ENCODE data around the gene ENPP6. TPM values are rescaled to one million over a fixed set of nuclear protein-coding genes. Genes with fewer than 3 reads are reported as not detected.

The ENPP6 gene
- total and polyA plus RNA-seq, 7 experiments from 2014 or later = 3.1 TPM; not detected in 6

DNA sequence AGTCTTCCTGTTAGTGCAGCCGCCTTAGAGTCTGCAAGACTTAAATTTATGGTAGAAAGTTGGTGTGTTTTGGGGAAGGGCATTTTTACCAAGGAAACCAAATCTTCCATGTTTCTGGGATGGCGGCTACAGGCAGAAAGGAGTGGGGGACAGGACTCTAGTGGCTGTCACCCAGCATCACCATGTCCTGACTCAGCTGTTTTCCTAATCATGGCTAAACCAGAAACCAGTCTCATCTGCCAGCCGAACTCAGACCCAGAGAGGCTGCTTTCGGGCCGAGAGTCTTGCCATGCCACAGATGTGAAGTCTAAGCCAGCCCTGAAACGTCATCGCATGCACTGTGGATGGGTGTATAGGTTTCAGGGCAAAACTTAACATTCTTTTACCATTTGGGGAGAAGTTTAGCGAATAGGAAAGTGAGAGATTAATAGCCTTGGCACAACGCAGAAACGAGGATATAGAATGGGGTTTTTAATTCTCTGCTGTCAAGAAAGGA lies 109.6 kb downstream of the ENPP6 start:
- H3K27ac ChIP-seq (ENCODE audit: low read depth, low read length) = no peak overlapping the region
- Mint-ChIP-seq H3K4me1 (no peaks in the 10 kb centered on the region), H3K27ac (no peak overlapping the region), H3K36me3 (peaks cover 0 to 6% (median 0%) of the 10 kb centered on the region in 5 donors), H3K4me3 (no peak overlapping the region), H3K9me3 (peaks cover 0 to 7% (median 0%) of the 10 kb centered on the region in 11 donors), H3K27me3 (peaks cover 2 to 21% (median 13%) of the 10 kb centered on the region in 5 donors)
- H3K4me3 ChIP-seq (ENCODE audit: low read length) = no peak overlapping the region
- no peak for ATAC-seq
- no peaks in the 10 kb centered on the region for H3K27me3 ChIP-seq (ENCODE audit: control insufficient read depth in 2 of 2, insufficient read depth in 2 of 2, low read length in 2 of 2)
- no peaks in the 10 kb centered on the region for H3K4me1 ChIP-seq (ENCODE audit: control insufficient read depth in 2 of 2, insufficient read depth in 2 of 2, low read length in 2 of 2)
- no peaks in the 10 kb centered on the region for H3K36me3 ChIP-seq (ENCODE audit: control insufficient read depth in 2 of 3, insufficient read depth in 3 of 3, low read length in 3 of 3)
- intact Hi-C loops (cut with micrococcal nuclease) = no loop called here
- CTCF ChIA-PET = no interaction called here
- no peak for DNase-seq
- POLR2A ChIA-PET = no interaction called here
- H3K9me3 ChIP-seq (ENCODE audit: control insufficient read depth in 2 of 3, low read length in 3 of 3) = peaks cover 0 to 6% (median 0%) of the 10 kb centered on the region in 3 experiments

DNA sequence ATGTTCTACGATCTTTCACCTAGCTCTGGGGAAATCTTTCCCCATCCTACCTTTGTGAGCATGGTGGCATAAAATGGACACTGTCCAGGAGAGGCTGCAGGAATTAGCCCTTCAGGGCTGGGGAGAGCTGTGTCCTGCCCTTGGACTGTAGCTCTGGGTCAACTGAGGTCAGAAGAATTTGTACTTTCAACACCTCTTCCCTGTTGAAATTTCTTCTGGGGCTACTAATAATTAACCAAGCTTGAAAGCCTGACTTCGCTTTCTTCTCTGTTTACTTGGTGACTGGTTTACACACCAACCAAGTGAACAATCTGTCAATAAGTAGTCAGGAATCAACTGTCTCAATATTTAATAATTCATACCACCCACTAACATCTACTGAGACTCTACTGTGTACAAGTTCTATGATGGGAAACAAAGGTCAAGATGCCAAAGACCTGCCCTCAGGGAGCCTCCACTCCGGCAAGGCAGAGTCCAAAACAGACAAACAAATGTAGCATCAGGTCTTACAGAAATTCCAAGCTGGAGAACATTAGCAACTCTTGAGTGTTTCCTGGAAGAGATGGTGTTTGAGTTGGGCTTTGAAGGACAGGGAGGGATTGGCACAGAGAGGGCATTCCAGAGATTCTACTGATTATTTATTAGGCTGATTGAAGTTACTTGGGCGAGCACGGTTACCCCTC lies 113.1 kb downstream of the ENPP6 start:
- intact Hi-C loops (cut with micrococcal nuclease) = loop anchor here in 1 of 2 donors (5.0 kb wide), 1 partner anchor 632 kb away; no protein-coding TSS in a partner anchor

GRCh38 chr4:184103527-184104264 lies 114.0 kb downstream of the ENPP6 start:
- intact Hi-C loops (cut with micrococcal nuclease) = loop anchor here in 1 of 2 donors (5.0 kb wide), 1 partner anchor 631 kb away; no protein-coding TSS in a partner anchor
- Mint-ChIP-seq H3K27ac (no peak overlapping the region), H3K4me3 (no peak overlapping the region), H3K9me3 (peaks cover 0 to 2% (median 0%) of the 10 kb centered on the region in 11 donors), H3K36me3 (no peaks in the 10 kb centered on the region), H3K27me3 (peaks cover 0 to 21% (median 1%) of the 10 kb centered on the region in 5 donors), H3K4me1 (peaks cover 0 to 4% (median 0%) of the 10 kb centered on the region in 7 donors)
- H3K36me3 ChIP-seq (ENCODE audit: control insufficient read depth in 2 of 3, insufficient read depth in 3 of 3, low read length in 3 of 3) = no peaks in the 10 kb centered on the region
- H3K27ac ChIP-seq (ENCODE audit: low read depth, low read length) = no peak overlapping the region
- ATAC-seq (no peak), DNase-seq (no peak)
- no peaks in the 10 kb centered on the region for H3K4me1 ChIP-seq (ENCODE audit: control insufficient read depth in 2 of 2, insufficient read depth in 2 of 2, low read length in 2 of 2)
- no peaks in the 10 kb centered on the region for H3K27me3 ChIP-seq (ENCODE audit: control insufficient read depth in 2 of 2, insufficient read depth in 2 of 2, low read length in 2 of 2)
- no peaks in the 10 kb centered on the region for H3K9me3 ChIP-seq (ENCODE audit: control insufficient read depth in 2 of 3, low read length in 3 of 3)
- ChIA-PET POLR2A (no interaction called here), CTCF (interaction anchor here (0.6 kb wide), 1 partner anchor 77 kb away, joined by 3 read pairs; no protein-coding TSS in a partner anchor)
- H3K4me3 ChIP-seq (ENCODE audit: low read length) = no peak overlapping the region

More for the DNA sequence above, 113.1 kb downstream of the ENPP6 start:
- Mint-ChIP-seq H3K36me3 (no peaks in the 10 kb centered on the region), H3K27me3 (peaks cover 0 to 19% (median 2%) of the 10 kb centered on the region in 5 donors), H3K27ac (no peak overlapping the region), H3K9me3 (peaks cover 0 to 2% (median 0%) of the 10 kb centered on the region in 11 donors), H3K4me1 (peaks cover 0 to 4% (median 0%) of the 10 kb centered on the region in 7 donors), H3K4me3 (no peak overlapping the region)
- CTCF ChIA-PET = interaction anchor here (0.6 kb wide), 1 partner anchor 76 kb away, joined by 3 read pairs; no protein-coding TSS in a partner anchor
- DNase-seq = no peak
- Histone ChIP-seq H3K4me3 (ENCODE audit: low read length) (no peak overlapping the region), H3K4me1 (ENCODE audit: control insufficient read depth in 2 of 2, insufficient read depth in 2 of 2, low read length in 2 of 2) (no peaks in the 10 kb centered on the region), H3K27ac (ENCODE audit: low read depth, low read length) (no peak overlapping the region), H3K9me3 (ENCODE audit: control insufficient read depth in 2 of 3, low read length in 3 of 3) (no peaks in the 10 kb centered on the region), H3K36me3 (ENCODE audit: control insufficient read depth in 2 of 3, insufficient read depth in 3 of 3, low read length in 3 of 3) (no peaks in the 10 kb centered on the region), H3K27me3 (ENCODE audit: control insufficient read depth in 2 of 2, insufficient read depth in 2 of 2, low read length in 2 of 2) (no peaks in the 10 kb centered on the region)
- POLR2A ChIA-PET = no interaction called here
- ATAC-seq = no peak

DNA sequence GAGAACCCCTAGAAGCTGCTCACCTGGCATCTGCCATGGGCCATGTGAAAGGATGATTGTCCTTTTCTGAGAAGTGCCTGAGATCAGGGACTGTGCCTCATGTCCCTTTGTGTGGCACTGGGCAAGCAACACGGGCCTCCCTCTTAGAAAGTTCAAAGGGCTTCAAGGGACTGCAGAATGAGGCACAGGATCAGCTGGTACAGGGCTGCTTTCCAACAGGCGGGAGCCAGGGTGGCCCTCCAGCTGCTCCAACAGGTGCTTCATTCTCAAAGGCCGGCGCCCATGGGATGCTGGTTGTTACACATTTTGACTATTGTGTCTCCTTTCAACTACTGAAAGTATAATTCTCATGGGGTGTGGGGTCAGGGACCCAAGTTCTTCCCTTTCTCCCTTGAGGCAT lies 114.7 kb downstream of the ENPP6 start:
- CTCF ChIA-PET = no interaction called here
- Mint-ChIP-seq H3K9me3 (peaks cover 0 to 2% (median 0%) of the 10 kb centered on the region in 11 donors), H3K4me1 (peaks cover 0 to 4% (median 0%) of the 10 kb centered on the region in 7 donors), H3K27me3 (peaks cover 0 to 21% (median 5%) of the 10 kb centered on the region in 5 donors), H3K27ac (no peak overlapping the region), H3K36me3 (no peaks in the 10 kb centered on the region), H3K4me3 (no peak overlapping the region)
- Histone ChIP-seq H3K9me3 (ENCODE audit: control insufficient read depth in 2 of 3, low read length in 3 of 3) (no peaks in the 10 kb centered on the region), H3K4me3 (ENCODE audit: low read length) (no peak overlapping the region), H3K27me3 (ENCODE audit: control insufficient read depth in 2 of 2, insufficient read depth in 2 of 2, low read length in 2 of 2) (no peaks in the 10 kb centered on the region), H3K4me1 (ENCODE audit: control insufficient read depth in 2 of 2, insufficient read depth in 2 of 2, low read length in 2 of 2) (no peaks in the 10 kb centered on the region), H3K36me3 (ENCODE audit: control insufficient read depth in 2 of 3, insufficient read depth in 3 of 3, low read length in 3 of 3) (no peaks in the 10 kb centered on the region), H3K27ac (ENCODE audit: low read depth, low read length) (no peak overlapping the region)
- ATAC-seq (no peak), DNase-seq (no peak)
- intact Hi-C loops (cut with micrococcal nuclease) = loop anchor here in 1 of 2 donors (5.0 kb wide), 1 partner anchor 631 kb away; no protein-coding TSS in a partner anchor
- POLR2A ChIA-PET = no interaction called here

DNA sequence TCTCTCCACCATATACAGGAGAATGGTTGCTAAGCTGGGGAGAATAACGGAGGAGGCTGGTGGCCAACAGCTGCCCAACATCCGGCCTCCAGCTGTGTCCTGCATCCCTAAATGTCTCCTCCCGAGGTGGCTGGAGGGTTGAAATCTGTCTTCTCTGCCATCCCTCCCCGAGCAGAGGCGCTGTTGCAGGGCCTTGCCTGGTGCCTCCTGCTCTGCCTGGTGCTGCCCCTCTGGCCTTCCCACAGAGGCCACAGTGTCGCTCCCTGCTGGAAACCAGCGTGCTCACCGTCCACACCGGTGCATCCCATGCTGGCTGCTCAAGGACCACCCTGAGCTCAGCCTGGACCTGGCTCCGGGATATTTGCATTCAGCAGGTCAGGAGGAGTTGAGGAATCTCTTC lies 115.2 kb downstream of the ENPP6 start:
- Mint-ChIP-seq H3K27ac (no peak overlapping the region), H3K4me3 (no peak overlapping the region), H3K36me3 (no peaks in the 10 kb centered on the region), H3K4me1 (peaks cover 0 to 5% (median 1%) of the 10 kb centered on the region in 7 donors), H3K9me3 (peaks cover 0 to 2% (median 0%) of the 10 kb centered on the region in 11 donors), H3K27me3 (peaks cover 0 to 21% (median 5%) of the 10 kb centered on the region in 5 donors)
- Histone ChIP-seq H3K27ac (ENCODE audit: low read depth, low read length) (no peak overlapping the region), H3K4me1 (ENCODE audit: control insufficient read depth in 2 of 2, insufficient read depth in 2 of 2, low read length in 2 of 2) (no peaks in the 10 kb centered on the region), H3K36me3 (ENCODE audit: control insufficient read depth in 2 of 3, insufficient read depth in 3 of 3, low read length in 3 of 3) (no peaks in the 10 kb centered on the region), H3K9me3 (ENCODE audit: control insufficient read depth in 2 of 3, low read length in 3 of 3) (no peaks in the 10 kb centered on the region), H3K27me3 (ENCODE audit: control insufficient read depth in 2 of 2, insufficient read depth in 2 of 2, low read length in 2 of 2) (no peaks in the 10 kb centered on the region), H3K4me3 (ENCODE audit: low read length) (no peak overlapping the region)
- intact Hi-C loops (cut with micrococcal nuclease) = loop anchor here in 1 of 2 donors (5.0 kb wide), 1 partner anchor 630 kb away; no protein-coding TSS in a partner anchor
- ChIA-PET CTCF (no interaction called here), POLR2A (no interaction called here)
- DNase-seq (no peak), ATAC-seq (no peak)

DNA sequence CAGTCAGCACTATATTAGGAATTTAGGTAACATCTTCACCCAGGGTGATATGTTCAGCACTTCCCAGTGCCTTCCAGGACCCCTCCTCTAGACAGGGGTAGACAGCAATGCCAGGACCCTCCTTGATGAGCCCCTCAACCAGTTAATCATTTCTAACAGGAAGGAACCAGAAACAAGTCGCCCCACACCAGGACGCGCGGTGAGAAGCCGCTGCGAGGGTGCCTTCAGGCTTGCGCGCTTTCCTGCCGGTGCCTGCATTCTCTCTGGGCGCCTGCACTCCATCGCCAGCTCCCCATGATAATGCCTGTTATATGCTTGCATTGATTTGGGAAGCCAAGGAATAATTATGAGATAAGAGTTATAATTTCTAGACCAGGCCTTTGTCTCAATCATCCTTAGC lies 116.0 kb downstream of the ENPP6 start:
- CTCF ChIA-PET = no interaction called here
- DNase-seq (no peak), ATAC-seq (no peak)
- H3K4me3 ChIP-seq (ENCODE audit: low read length) = no peak overlapping the region
- H3K27ac ChIP-seq (ENCODE audit: low read depth, low read length) = no peak overlapping the region
- POLR2A ChIA-PET = no interaction called here
- H3K36me3 ChIP-seq (ENCODE audit: control insufficient read depth in 2 of 3, insufficient read depth in 3 of 3, low read length in 3 of 3) = no peaks in the 10 kb centered on the region
- Mint-ChIP-seq H3K27me3 (peaks cover 2 to 26% (median 9%) of the 10 kb centered on the region in 5 donors), H3K9me3 (peaks cover 0 to 2% (median 0%) of the 10 kb centered on the region in 11 donors), H3K4me3 (no peak overlapping the region), H3K36me3 (no peaks in the 10 kb centered on the region), H3K27ac (no peak overlapping the region), H3K4me1 (peaks cover 0 to 11% (median 6%) of the 10 kb centered on the region in 7 donors)
- H3K27me3 ChIP-seq (ENCODE audit: control insufficient read depth in 2 of 2, insufficient read depth in 2 of 2, low read length in 2 of 2) = no peaks in the 10 kb centered on the region
- H3K9me3 ChIP-seq (ENCODE audit: control insufficient read depth in 2 of 3, low read length in 3 of 3) = no peaks in the 10 kb centered on the region
- no peaks in the 10 kb centered on the region for H3K4me1 ChIP-seq (ENCODE audit: control insufficient read depth in 2 of 2, insufficient read depth in 2 of 2, low read length in 2 of 2)
- intact Hi-C loops (cut with micrococcal nuclease) = loop anchor here in 1 of 2 donors (5.0 kb wide), 1 partner anchor 629 kb away; no protein-coding TSS in a partner anchor
